ENCODE data around the gene ARID3B.

DNA sequence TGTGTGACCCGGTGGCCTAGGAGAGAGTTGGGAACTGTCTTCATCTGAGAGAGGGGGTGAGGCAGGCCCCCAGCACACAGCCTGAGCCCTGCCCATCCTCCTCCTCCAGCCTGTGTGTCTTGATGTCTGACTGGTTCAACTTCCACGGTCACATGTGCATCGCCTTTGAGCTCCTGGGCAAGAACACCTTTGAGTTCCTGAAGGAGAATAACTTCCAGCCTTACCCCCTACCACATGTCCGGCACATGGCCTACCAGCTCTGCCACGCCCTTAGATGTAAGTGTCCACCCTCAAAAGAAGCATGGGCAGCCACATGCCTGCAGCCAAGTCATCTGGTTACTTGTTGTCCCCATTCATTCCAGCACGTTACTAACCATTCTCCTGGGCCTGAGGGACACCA lies 84.7 kb downstream of the ARID3B start:
- TF ChIP-seq, protein P1, sequence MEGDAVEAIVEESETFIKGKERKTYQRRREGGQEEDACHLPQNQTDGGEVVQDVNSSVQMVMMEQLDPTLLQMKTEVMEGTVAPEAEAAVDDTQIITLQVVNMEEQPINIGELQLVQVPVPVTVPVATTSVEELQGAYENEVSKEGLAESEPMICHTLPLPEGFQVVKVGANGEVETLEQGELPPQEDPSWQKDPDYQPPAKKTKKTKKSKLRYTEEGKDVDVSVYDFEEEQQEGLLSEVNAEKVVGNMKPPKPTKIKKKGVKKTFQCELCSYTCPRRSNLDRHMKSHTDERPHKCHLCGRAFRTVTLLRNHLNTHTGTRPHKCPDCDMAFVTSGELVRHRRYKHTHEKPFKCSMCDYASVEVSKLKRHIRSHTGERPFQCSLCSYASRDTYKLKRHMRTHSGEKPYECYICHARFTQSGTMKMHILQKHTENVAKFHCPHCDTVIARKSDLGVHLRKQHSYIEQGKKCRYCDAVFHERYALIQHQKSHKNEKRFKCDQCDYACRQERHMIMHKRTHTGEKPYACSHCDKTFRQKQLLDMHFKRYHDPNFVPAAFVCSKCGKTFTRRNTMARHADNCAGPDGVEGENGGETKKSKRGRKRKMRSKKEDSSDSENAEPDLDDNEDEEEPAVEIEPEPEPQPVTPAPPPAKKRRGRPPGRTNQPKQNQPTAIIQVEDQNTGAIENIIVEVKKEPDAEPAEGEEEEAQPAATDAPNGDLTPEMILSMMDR (IDR thresholded peaks at IDR 0.05) = no peak
- no peak for TF ChIP-seq ZFP36 (IDR thresholded peaks at IDR 0.05; ENCODE audit: borderline replicate concordance, partially characterized antibody)

Measured in A549 (cell line).